ENCODE measurements around the gene WDR48. TPM values are rescaled to one million over a fixed set of nuclear protein-coding genes. Genes with fewer than 3 reads are reported as not detected.

Gene WDR48
- 10 to 100 TPM; 18.3 to 49.3 (median 25.2) TPM for total RNA-seq

DNA sequence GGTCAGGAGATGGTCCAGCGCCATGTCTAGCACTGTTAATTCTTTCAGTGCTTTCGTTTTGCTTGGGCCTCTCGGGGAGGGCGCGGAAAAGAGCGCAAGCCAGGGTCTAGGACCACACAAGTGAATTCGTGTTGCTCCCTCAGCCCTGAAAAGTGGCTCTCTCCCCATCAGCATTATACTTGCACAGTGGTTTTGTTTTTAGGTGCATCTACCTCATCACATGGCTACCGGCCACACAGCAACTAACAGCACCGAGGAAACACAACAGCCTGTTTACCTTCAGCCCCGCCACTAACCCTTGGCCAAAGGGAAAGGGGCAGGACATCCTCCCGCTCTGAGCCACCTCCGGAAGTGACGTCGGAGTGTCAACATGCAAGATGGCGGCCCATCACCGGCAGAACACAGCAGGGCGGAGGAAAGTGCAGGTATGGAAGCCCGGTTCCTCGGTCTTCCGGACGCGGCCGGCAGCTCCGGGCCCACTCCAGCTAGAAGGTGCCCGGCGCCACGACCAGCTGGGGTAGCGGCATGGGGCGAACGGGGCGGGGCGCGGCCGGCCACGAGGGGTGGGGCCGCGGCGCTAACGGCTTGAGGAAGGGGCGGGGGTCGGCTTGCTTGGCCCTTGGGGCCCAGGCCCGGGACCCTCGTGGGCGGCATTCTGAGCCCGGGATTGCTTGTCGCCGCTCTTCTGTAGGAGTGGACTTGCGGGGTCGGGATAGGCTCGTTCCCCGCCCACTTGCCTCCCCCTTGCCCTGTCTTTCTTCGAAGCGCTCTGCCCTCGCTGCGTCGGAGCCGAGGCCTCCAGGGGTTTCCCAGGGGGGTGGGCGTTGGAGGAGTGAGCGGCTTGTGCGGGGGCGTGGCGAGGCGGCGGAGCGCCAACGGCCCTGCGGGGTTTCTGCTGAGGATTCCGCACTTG, at the start of gene WDR48, which contains the start of gene SCN11A:
WDR48 (plus strand) TSS at position 368 of the 913 bp plus-strand sequence; CDS start at position 378, 10 bp downstream.
SCN11A (minus strand) TSS at position 296 of the 913 bp plus-strand sequence. CDS start 101,582 bp downstream, outside the sequence.
- Histone ChIP-seq H3K27ac (peak within 1 kb of the TSS; percentile 93), H3K27me3 (no peaks in the 10 kb centered on the region), H3K4me1 (peaks cover 20% of the 10 kb centered on the region), H3K36me3 (no peaks in the 10 kb centered on the region), H3K9me3 (no peaks in the 10 kb centered on the region), H3K4me3 (peak within 1 kb of the TSS; percentile 99)
- TF ChIP-seq POLR2AphosphoS5 (IDR thresholded peaks at IDR 0.05) (peak; percentile 28 to 91 (median 88)), CTCF (IDR thresholded peaks at IDR 0.05) (no peak), POLR2A (IDR thresholded peaks at IDR 0.05) (peak; percentile 57 to 83)
- under 1% methylated on average over 49 of the region's 68 CpGs for WGBS
- DNase-seq (ENCODE audit: low spot score in 2 of 2) = peak; percentile 97

DNA sequence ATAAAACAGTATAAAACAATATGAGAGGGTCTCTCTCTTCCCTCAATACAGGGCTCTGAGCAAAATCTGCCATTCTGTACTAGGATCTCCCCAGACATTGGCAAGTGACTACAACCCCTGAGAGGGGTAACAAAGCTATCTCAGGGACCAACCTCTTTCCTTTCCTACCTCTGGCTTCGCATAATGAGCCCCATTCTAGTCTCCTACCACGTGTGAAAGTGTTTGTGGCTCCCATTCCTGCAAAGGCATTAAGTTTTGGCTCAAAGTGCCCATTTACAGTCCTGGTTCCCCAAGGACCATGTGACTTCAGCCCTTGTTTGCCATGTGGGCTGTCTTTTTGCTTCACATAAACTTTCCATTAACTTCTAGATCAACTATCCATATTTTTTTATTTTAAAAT, 46.5 kb upstream of the WDR48 start:
- Histone ChIP-seq H3K27ac (no peak overlapping the region), H3K4me3 (no peak overlapping the region), H3K9me3 (no peaks in the 10 kb centered on the region), H3K4me1 (no peaks in the 10 kb centered on the region), H3K36me3 (no peaks in the 10 kb centered on the region), H3K27me3 (no peaks in the 10 kb centered on the region)
- WGBS = 49% methylated on average over 2 of the region's 2 CpGs
- TF ChIP-seq CTCF (IDR thresholded peaks at IDR 0.05) = no peak
- no peak for TF ChIP-seq POLR2AphosphoS5 (IDR thresholded peaks at IDR 0.05)
- TF ChIP-seq POLR2A (IDR thresholded peaks at IDR 0.05) = no peak
- no peak for DNase-seq (ENCODE audit: low spot score in 2 of 2)

GRCh38 chr3:39011191-39011736, 40.6 kb upstream of the WDR48 start:
- H3K36me3 ChIP-seq = no peaks in the 10 kb centered on the region
- H3K4me1 ChIP-seq = no peaks in the 10 kb centered on the region
- no peaks in the 10 kb centered on the region for H3K27me3 ChIP-seq
- H3K9me3 ChIP-seq = no peaks in the 10 kb centered on the region
- WGBS = 62% methylated on average over 2 of the region's 2 CpGs
- no peak overlapping the region for H3K4me3 ChIP-seq
- no peak for DNase-seq (ENCODE audit: low spot score in 2 of 2)
- no peak overlapping the region for H3K27ac ChIP-seq
- TF ChIP-seq EP300 (IDR thresholded peaks at IDR 0.05) (no peak), POLR2AphosphoS5 (IDR thresholded peaks at IDR 0.05) (no peak), POLR2A (IDR thresholded peaks at IDR 0.05) (no peak), CTCF (IDR thresholded peaks at IDR 0.05) (no peak)

DNA sequence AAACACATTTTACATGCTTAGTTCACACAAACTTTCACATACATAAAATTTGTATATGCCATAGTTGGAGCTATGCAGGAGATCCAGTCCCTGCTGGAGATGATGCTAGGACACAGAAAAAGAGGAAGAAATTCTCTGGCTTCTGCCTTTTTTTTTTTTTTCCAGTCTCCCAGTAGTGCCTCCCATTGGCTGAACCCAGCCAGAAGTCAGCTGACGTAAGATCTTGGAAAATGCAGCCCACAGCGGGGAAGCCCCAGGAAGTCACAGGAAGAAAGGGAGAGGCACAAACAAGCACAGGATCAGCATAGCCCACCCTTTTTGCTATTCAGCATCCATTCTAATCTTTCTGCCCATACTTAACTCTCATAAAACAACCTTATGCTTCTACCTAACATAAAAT, 38.5 kb upstream of the WDR48 start:
- H3K4me1 ChIP-seq = no peaks in the 10 kb centered on the region
- DNase-seq (ENCODE audit: low spot score in 2 of 2) = no peak
- no peaks in the 10 kb centered on the region for H3K9me3 ChIP-seq
- no peak overlapping the region for H3K4me3 ChIP-seq
- no peaks in the 10 kb centered on the region for H3K36me3 ChIP-seq
- H3K27ac ChIP-seq = no peak overlapping the region
- no peaks in the 10 kb centered on the region for H3K27me3 ChIP-seq
- 16% methylated on average over 2 of the region's 2 CpGs for WGBS
- TF ChIP-seq POLR2A (IDR thresholded peaks at IDR 0.05) (no peak), CTCF (IDR thresholded peaks at IDR 0.05) (no peak), EP300 (IDR thresholded peaks at IDR 0.05) (no peak), POLR2AphosphoS5 (IDR thresholded peaks at IDR 0.05) (no peak)

- TF ChIP-seq CTCF (IDR thresholded peaks at IDR 0.05) (no peak), EP300 (IDR thresholded peaks at IDR 0.05) (no peak), POLR2AphosphoS5 (IDR thresholded peaks at IDR 0.05) (no peak), POLR2A (IDR thresholded peaks at IDR 0.05) (no peak)
- 66% methylated on average over 4 of the region's 4 CpGs for WGBS
- no peak overlapping the region for H3K27ac ChIP-seq
Observed at GRCh38 chr3:39013921-39014509, 37.8 kb upstream of the WDR48 start.

More at GRCh38 chr3:39013921-39014509, 37.8 kb upstream of the WDR48 start:
- no peaks in the 10 kb centered on the region for H3K9me3 ChIP-seq
- H3K4me3 ChIP-seq = no peak overlapping the region
- H3K27me3 ChIP-seq = no peaks in the 10 kb centered on the region
- H3K4me1 ChIP-seq = no peaks in the 10 kb centered on the region
- no peak for DNase-seq (ENCODE audit: low spot score in 2 of 2)
- no peaks in the 10 kb centered on the region for H3K36me3 ChIP-seq

Measured in suprapubic skin (tissue), 4 donors.